NCI-H2171 treated with DMSO at 0.1 percent for 48 hours (cell line): ENCODE results near the gene PTPRM.

Source experiments
- DNase-seq: peaks from one replicate; lab custom pipeline; 2025; lab: John Stamatoyannopoulos, UW

PTPRM gene

GRCh38 chr18:8396254-8396653 lies 829.1 kb downstream of the PTPRM start:
- DNase-seq = no peak

- DNase-seq = no peak
These were observed 829.9 kb downstream of the PTPRM start for GRCh38 chr18:8397034-8397433.

DNA sequence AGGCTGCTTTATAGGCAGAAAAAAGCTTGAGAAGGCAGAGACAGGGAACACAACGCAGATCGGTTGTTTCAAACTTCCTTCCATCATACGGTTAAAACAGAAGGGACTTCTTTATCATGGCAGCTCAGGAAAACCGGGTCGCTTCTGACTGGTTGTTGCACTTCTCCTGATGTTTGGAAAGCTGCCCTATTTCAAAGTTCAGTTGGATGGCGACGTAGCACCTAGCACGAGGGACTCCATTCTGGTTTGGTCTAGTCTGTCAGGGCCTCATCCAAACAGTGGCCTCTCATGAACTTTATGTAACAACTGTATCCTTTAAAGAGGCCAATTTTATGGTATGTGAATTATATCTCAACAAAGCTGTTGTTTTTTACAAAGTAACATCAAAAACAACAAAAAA lies 832.0 kb downstream of the PTPRM start:
- DNase-seq = no peak

DNA sequence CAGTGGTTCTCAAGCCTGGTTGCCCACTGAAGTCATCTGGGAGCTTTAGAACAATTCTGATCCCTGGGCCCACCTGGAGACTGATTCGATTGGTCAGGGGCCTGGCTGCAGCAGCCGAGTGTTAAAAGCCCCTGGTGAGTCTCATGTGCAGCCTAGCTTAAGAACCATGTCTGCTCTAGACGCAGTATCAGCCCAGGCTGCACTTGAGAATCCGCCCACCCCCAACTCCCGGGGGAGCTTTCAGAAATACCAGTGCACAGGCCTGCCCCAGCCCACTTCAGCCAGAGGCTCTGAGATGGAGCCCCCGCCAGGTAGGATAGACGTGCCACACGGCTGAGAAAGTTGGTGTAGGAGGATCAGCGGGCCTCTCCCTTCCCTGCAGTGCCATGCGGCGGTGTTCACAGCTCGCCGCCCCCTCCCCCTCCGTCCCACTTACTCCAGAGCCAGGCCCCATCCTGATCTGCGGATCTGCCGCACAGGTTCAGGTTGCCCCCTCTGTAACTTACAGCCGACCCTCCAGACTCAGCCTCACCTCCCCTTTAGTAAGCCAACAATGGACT lies 833.2 kb downstream of the PTPRM start:
- DNase-seq = no peak

DNA sequence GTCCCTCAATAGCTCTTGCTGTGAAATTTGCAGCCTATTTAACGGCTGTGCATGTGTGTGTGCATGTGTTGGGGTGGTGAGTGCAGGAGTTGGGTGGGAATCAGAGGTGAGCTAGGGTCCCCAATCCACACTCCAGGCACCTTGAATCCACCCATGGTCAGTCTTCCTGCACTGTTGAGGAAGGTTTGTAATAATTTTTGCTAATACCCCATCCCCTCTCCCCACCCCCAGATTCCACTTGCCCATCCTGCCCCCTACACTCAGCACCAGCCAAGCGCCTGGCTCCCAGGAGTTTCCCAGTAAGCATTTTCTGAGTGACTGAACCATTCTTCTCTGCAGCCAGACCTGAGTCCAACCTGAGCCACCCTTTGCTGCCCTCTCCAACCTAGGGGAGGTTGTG lies 833.7 kb downstream of the PTPRM start:
- no peak for DNase-seq

DNA sequence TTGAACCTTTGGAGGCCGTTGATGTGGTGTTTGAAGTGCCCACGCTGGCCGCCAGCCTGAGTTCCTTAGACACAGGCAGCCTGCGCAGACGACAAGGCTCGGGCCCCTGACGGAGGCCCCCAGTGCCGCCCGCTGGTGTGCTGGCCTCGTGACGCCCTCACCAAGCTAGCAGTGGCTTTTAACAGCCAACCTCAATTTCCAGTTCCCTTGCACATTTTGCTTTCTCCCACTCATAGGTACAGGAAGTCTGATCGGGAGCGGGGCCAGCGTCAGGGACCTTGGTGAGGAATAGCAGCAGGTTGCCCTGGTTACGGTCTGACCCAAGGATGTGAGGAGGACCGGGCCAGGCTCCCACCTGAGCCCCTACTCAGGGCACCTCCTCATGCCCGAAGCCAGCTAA lies 834.5 kb downstream of the PTPRM start:
- DNase-seq = no peak

DNA sequence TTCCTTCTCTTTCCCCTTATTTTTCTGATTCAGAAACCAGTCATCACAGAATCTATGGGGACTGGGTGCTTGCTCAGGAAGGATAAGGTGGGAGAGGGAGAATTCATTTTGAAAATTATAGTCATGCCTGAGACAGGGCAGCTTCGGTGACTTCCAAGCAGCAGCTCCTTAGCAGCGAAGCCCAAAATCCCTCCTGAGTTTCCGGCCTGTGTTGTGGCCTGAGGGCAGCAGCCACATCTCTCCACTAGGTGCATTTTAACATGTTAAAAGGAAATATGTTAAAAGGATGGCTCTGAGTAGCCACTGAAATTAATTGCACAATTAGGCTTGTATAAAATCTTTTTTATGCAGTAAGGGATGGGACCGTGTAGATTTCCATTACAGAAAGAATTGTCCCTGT lies 835.1 kb downstream of the PTPRM start:
- no peak for DNase-seq

DNA sequence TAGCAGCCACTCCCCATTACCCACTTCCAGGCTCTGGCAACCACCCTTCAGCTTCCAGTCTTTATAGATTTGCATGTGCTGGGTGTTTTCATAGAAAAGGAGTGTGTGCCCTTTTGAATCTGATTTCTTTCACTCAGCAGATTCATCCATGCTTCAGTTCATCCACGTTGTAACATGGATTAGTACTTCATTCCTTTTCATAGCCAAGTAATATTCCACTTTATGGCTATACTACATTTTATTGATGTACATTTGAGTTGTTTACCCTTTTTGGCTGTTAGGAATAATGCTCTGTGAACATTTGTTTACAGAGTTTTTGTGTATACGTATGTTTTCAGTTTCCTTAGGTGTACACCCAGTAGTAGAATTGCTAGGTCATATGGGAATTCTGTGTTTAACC lies 836.6 kb downstream of the PTPRM start:
- no peak for DNase-seq

DNA sequence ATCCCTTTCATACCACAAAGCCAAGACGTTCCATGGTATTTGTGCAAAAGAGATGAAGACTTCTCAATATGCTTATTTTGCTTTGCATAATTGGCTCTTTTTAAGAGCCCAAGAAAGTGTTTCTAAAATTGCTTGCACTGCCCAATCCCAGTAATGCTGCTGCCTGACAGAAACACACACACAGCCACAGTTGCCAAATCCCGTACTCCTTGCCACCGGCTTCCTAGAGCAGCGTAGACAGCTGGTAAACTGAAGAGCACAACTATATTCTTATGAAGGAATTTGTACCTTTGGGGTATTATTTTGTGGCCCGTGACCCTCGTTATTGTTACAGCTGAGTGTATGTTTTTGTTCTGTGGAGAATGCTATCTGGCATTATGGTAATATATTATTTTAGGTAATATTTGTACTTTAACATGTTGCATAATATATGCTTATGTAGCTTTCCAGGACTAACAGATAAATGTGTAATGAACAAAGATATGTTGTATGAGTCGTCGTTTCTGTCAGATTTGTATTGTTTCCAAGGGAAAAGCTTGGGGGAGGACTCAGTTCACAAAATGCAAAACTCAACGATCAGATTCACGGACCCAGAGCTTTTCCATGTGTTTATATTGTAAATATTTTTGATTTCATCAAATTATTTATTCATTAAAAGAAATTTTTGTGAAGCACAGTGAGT lies 839.2 kb downstream of the PTPRM start:
- DNase-seq = no peak

GRCh38 chr18:8406868-8407250 lies 839.7 kb downstream of the PTPRM start:
- no peak for DNase-seq

GRCh38 chr18:8409151-8409550 lies 842.0 kb downstream of the PTPRM start:
- DNase-seq = no peak

DNA sequence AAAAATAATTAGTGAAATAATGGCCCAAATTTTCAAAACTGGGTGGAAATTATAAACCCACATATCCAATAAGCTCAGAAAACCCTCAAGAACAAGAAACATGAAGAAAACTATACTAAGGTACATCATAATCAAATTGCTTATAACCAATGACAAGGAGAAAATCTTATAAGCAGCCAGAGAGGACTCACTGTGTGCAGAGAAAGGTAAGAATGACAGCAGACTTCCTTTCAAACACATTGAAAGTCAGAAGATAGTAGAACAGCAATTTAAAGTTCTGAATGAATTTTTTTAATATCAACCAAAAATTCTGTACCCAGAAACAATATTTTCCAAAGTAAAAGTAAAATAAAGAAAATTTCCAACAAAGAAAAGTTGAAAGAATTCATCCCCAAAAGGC lies 844.4 kb downstream of the PTPRM start:
- no peak for DNase-seq

DNA sequence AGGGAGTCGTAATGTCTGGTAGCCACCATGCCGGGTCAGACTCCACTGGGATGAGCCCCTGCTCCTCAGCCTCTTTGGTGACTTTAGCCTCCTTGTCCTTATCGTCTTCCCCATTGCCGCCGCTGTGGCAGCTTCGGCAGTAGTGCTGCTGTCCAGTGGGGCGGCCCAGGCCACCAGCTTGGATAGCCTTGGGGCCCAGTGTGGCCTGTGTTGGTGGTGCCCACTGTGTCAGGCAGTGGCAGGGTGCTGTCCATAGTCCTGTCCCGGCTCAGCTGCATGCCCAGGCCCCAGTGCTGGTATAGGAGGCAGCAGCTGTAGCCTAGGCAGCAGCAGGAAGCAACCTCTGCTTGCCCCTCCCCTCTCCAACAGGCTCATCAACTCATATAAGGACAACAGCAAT lies 845.0 kb downstream of the PTPRM start:
- no peak for DNase-seq

DNA sequence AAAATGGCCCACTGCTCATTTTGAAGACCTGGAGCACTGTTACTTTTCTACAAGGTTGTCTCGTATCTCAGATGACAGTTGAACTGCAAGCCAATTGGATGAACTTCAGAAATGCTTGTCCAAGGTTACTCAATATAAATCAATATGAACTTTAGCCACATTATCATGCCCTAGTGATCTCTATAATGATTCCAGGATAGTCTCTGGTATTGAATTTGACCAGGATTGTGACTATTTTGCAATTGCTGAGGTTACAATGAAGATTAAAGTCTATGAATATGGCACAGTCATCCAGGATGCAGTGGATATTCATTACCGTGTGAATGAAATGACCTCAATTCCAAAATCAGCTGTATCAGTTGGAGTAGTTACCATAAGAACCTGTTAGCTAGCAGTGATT lies 846.1 kb downstream of the PTPRM start:
- no peak for DNase-seq

- no peak for DNase-seq
These were observed 846.6 kb downstream of the PTPRM start for GRCh38 chr18:8413751-8414150.

GRCh38 chr18:8416212-8417019 lies 849.3 kb downstream of the PTPRM start:
- DNase-seq = no peak

DNA sequence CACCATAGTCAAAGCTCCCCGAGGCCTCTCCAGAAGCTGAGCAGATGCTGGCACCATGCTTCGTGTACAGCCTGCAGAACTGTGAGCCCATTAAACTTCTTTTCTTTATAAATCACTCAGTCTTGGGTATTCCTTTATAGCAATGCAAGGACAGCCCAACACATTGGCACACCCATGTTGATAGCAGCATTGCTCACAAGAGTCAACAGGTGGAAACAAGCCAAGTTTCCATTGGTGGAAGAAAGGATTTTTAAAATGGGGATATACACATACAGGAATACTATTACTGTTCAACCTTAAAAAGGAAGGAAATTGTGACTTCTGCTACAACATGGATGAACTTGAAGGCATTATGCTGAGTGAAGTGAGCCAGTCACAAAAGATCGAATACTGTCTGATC lies 855.3 kb downstream of the PTPRM start:
- DNase-seq = no peak

- DNase-seq = peak; percentile 15
These were observed 856.0 kb downstream of the PTPRM start for GRCh38 chr18:8423051-8423557.

DNA sequence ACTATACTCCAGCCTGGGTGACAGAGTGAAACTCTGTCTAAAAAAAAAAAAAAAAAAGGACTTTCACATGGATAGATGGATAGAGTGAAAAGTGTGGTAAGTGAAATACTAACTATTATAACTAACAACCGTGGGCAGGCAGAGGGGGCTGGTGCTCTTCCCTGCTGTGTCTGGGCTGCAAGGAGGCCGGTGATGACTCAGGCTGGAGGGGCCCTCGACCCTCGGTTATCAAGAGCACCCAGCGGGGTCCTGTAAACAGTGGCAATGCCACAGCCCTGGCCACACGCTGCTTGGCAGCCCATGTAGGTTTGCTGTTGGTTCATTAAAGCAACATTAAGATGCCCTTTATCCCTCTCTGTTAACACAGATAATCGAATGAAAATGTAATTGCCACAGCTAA lies 857.4 kb downstream of the PTPRM start:
- no peak for DNase-seq

- DNase-seq = no peak
These were observed 858.0 kb downstream of the PTPRM start for GRCh38 chr18:8424917-8425725.

- DNase-seq = peak; percentile 44
These were observed 859.3 kb downstream of the PTPRM start for GRCh38 chr18:8426401-8426800.

GRCh38 chr18:8427339-8427738 lies 860.2 kb downstream of the PTPRM start:
- no peak for DNase-seq
